GM23248 (cell line): ENCODE results near the gene KCNQ5.

ENCODE experiments used
- EZH2 ChIP-seq: fragments of 200-600 bp; sonication (generic); IDR thresholded peaks from 2 replicates; pipeline ENCODE4 v1.6.1; 2018; ENCODE audit warnings: antibody characterized with exemption, mild to moderate bottlenecking; ENCODE audit not compliant: insufficient read depth, poor library complexity, severe bottlenecking
- EZH2phosphoT487 ChIP-seq: fragments of 200-600 bp; sonication (generic); IDR thresholded peaks from 2 replicates; pipeline ENCODE4 v1.6.1; 2018; ENCODE audit warnings: antibody characterized with exemption, moderate library complexity, mild to moderate bottlenecking, low read depth; ENCODE audit not compliant: insufficient read depth

DNA sequence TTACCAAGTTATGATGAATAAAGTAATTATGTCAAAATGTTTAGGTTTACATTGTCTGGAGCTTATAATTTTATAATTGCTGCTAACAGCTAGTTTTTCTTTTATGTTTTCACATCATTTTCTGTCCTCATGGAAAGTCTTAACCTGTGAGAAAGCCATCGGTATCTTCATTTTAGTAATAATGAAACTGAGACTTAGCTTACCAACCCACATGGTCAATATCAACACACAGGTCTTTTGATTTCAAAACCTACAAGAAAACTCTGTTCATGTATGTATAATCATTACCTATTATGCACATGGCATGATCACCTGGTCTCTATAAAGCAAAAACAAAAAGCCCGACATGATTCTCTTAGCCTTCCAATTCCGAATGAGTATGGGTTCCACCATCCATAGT, 61.9 kb downstream of the KCNQ5 start:
- TF ChIP-seq EZH2 (no peak), EZH2phosphoT487 (no peak)
